Frontal cortex (tissue), 4 donors: ENCODE measurements around the gene CR2. TPM values are rescaled to one million over a fixed set of nuclear protein-coding genes. Genes with fewer than 3 reads are reported as not detected.
"Not testable (repeated sequence)": the region's sequence is repeated elsewhere in the genome, so short reads cannot be mapped to it uniquely, and the experiment has no call there.

ENCODE experiments used
- DNase-seq, 2 donors: peaks; one replicate each; pipeline ENCODE4 v3.0.0; 2012; ENCODE audit warnings: low spot score in 2 of 2
- FAIRE-seq: peaks from 2 replicates; lab custom pipeline; 2012; peaks lifted over from hg19 to GRCh38; lab: Jason Lieb, UNC
- total RNA-seq: library from RNA; depleted of rRNA; stranded (reverse); fragments of >200 nt; gene quantifications from one replicate; pipeline ENCODE4 v1.2.3, GENCODE V29; 2014
- donor health status: control.
- donor health status: control.
- donor health status: control.

The CR2 gene
- not detected for total RNA-seq

DNA sequence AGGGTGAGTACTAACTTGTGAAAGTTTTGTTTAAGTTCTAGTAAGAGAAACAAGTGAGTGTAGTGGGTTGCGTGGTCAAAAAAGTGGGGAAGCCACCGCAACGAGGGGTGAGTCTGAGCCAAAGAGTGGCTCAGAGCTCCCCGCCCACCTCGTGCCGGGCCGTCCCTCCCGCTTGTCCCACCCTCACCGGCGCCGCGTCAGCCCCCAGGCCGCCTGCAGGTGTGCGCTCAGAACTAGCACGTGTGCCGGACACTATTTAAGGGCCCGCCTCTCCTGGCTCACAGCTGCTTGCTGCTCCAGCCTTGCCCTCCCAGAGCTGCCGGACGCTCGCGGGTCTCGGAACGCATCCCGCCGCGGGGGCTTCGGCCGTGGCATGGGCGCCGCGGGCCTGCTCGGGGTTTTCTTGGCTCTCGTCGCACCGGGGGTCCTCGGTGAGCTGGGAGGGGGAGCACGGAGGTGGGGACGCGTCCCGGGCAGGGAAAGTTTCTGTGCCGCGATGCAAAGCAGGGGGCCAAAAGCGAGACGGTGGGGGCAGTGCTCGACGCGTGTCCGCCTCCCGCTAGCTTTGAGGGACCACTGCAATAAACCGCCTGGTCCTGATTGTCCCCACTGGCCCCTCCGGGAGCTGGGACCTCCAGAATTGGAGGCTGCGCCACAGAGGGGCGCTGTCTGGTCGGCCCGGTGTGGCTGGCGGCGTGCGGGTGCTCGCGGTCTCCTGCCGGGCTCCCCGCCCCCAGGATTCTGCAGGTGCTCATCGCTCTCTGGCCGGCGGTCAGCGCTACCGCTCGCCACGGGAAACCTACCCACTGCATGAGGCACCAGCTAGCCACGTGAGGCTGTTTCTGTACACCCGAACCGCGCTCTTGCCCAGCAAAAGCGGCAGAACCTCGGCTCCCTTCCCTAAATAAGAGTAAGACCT, at the start of gene CR2:
Gene CR2, plus strand, starts transcription at position 283 of the 919 bp plus-strand sequence. Its CDS starts 91 bp downstream, at position 374.
- FAIRE-seq (no peak), DNase-seq (peak in 1 of 2 donors; percentile 30)

DNA sequence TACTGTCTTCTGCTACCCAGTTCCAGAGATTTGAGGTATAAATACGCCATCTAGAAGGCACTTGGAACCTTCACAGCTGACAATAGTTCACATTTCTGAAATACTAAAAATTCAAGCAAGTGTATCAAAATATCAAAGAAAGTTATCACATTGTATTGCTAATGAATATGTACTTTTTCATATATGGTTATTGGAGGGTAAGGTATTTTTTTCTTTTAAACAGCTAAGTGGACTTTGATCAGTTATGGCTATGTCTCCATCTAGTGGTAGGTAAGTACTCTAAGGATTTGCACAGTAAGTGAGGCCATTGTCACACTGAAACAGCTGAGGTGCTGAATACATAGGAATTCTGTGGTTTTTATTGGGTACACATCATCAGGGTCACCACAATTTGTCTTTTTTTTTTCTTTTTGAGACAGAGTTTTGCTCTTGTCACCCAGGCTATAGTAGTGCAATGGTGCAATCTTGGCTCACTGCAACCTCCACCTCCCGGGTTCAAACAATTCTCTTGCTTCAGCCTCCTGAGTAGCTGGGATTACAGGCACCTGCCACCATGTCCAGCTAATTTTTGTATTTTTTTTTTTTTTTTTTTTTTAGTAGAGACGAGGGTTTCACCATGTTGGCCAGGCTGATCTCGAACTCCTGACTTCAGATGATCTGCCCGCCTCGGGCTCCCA, 49.1 kb upstream of the CR2 start:
- peak; percentile 54 to 59 for DNase-seq
- FAIRE-seq: peak; percentile 98

- DNase-seq (no peak), FAIRE-seq (no peak)
Measured at GRCh38 chr1:207405814-207406213, 48.3 kb upstream of the CR2 start.

DNA sequence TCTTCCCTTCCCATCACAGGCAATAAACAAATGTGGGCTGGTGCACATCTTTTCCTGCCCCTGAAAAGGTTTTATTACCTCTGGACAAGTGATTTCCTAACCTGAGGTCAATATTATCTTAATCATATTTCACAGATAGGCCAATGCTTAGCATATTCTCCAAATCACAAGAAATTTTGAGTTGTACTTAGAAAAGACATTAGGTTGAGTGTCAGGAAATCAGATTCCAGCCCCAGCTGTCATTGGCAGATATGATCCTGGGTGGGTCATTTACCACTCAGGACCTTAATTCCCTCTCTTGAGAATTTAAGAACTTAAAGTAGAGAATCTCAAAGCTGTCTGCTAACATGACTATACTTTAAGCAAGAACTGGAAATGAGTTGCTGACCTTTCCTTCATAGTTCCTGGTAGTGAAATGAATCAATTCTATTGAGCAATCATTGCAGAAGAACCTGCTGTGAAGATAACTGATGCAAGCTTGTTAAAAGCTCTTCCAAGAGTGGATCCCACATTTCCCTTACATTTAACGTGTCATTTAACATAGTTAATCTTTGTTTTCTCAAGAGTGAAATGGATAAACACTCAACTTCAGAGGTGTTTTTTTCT, 46.4 kb upstream of the CR2 start:
- no peak for DNase-seq
- no peak for FAIRE-seq

DNA sequence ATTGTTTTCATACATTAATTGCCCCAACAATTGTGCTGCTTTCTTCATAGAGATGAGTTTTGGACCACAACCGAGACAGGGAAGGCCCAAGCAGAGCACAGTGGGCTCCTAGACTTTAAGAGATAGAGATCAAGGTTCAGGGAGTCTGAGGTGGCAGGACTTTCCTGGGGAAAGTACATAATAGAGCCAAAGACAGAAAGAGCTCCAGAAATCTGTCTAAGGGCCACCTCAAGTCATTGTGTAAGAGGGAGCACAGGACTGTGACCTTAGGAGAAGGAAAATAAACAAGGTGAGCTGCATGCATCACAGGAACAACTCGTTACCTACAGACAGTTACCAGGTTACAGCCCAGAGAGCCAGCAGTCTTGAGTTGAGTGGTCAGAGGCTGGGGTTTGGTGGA, 41.3 kb upstream of the CR2 start:
- DNase-seq: no peak

GRCh38 chr1:207414606-207415108, 39.5 kb upstream of the CR2 start:
- no peak for FAIRE-seq
- no peak for DNase-seq

More for the DNA sequence above, 41.3 kb upstream of the CR2 start:
- FAIRE-seq: no peak

- FAIRE-seq: no peak
- no peak for DNase-seq
Measured at GRCh38 chr1:207417076-207417475, 37.1 kb upstream of the CR2 start.

DNA sequence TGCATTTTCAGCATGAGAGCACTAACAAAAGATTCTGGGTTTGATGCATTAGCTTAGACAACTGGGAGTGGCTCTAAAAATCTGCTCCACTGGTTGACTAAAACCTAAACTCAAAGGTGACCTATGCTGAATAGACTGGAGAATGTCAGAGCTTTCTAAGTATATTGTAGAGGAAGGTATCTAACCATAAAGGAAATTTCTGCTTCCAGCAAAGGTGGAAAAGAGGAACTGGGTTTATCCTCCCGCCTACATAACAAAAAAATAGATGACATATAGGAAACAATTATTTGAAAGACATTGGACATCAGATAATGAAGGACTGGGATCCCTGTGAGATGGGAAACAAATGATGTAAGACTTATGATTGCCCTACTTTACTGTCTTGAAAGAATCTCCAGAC, 35.8 kb upstream of the CR2 start:
- DNase-seq: no peak
- no peak for FAIRE-seq

- FAIRE-seq: no peak
- no peak for DNase-seq
Measured at GRCh38 chr1:207420109-207420508, 34.0 kb upstream of the CR2 start.

GRCh38 chr1:207421078-207421477, 33.0 kb upstream of the CR2 start:
- DNase-seq (no peak), FAIRE-seq (no peak)

- DNase-seq (no peak), FAIRE-seq (no peak)
Measured at GRCh38 chr1:207423560-207424292, 30.4 kb upstream of the CR2 start.

GRCh38 chr1:207424570-207425131, 29.5 kb upstream of the CR2 start:
- no peak for FAIRE-seq

GRCh38 chr1:207427832-207428585, 26.1 kb upstream of the CR2 start:
- DNase-seq: no peak
- no peak for FAIRE-seq

More at GRCh38 chr1:207424570-207425131, 29.5 kb upstream of the CR2 start:
- no peak for DNase-seq

- FAIRE-seq (no peak), DNase-seq (no peak)
Measured at GRCh38 chr1:207428783-207429182, 25.3 kb upstream of the CR2 start.

DNA sequence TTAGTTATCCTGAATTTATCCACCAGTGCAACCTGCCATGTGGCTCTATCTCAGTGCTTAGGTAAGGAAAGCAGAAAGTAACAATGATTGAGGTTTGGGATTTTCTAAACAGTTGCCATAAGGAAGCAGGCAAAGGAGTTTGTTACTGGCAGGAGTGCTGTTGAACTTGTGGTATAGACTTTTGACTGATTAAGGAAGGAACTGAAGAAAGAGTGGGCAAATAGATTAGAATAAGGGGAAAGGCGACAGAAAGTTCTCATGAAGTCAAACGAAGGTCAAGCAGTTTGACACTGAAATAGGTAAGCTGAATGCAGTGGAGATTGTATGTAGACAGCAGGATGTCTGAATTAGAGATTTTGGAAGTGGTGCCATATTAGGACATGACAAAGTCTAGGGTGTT, 24.2 kb upstream of the CR2 start:
- FAIRE-seq (no peak), DNase-seq (no peak)

GRCh38 chr1:207430602-207431001, 23.5 kb upstream of the CR2 start:
- no peak for FAIRE-seq
- no peak for DNase-seq

GRCh38 chr1:207431508-207431907, 22.6 kb upstream of the CR2 start:
- no peak for FAIRE-seq
- no peak for DNase-seq

- no peak for DNase-seq
- no peak for FAIRE-seq
Measured at GRCh38 chr1:207433435-207433834, 20.7 kb upstream of the CR2 start.

DNA sequence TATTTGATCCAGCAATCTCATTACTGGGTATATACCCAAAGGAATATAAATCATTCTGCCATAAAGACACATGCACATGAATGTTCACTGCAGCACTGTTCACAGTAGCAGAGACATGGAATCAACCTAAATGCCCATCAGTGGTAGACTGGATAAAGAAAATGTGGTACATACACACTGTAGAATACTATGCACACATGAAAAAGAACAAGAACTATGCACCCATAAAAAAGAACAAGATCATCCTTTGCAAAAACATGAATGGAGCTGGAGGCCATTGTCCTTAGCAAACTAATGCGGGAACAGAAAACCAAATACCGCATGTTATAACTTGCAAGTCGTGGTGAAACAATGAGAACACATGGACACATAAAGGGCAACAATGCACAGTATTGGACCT, 17.4 kb upstream of the CR2 start:
- not testable (repeated sequence) for FAIRE-seq, DNase-seq
